ENCODE data around the gene ADRB1. TPM values are rescaled to one million over a fixed set of nuclear protein-coding genes. Genes with fewer than 3 reads are reported as not detected.
A peak's percentile ranks its signal among the peaks of the same experiment; 100 is the strongest.

ADRB1 gene
- total and polyA plus RNA-seq, 2 of the 13 experiments (the other 11 are each of a cell fraction or from before 2014, with no cell fraction given), result 0.07 TPM; not detected in 1

DNA sequence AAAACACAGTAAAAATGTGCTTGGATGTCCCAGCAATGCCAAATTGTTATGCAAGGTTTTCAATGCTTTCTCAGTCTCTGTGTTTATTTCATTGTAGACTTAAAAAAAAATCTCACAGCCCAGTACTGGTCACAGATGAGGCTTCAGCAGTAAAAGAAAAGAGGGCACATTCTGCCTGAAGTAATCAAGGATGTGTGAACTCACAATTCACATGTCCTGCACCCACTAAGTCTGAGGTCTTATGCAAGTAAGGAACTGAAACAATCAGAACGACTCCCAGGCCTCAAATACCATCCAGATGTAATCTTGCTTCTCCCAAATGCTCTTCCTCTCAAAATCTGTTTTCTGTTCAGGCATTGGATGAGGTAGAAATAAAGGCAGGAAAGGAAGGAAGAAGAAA is 33.7 kb downstream of the ADRB1 start (continued):
- TF ChIP-seq, protein P1, sequence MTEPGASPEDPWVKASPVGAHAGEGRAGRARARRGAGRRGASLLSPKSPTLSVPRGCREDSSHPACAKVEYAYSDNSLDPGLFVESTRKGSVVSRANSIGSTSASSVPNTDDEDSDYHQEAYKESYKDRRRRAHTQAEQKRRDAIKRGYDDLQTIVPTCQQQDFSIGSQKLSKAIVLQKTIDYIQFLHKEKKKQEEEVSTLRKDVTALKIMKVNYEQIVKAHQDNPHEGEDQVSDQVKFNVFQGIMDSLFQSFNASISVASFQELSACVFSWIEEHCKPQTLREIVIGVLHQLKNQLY (CRISPR knock-in tag; IDR thresholded peaks at IDR 0.05), result no peak
- TF ChIP-seq ZNF839 (CRISPR knock-in tag; IDR thresholded peaks at IDR 0.05; ENCODE audit: borderline replicate concordance) (no peak), DNMT3B (CRISPR knock-in tag; conservative IDR thresholded peaks at IDR 0.05) (no peak), HMGA1 (CRISPR knock-in tag; conservative IDR thresholded peaks at IDR 0.05) (no peak), RFX1 (IDR thresholded peaks at IDR 0.05) (no peak)
- TF ChIP-seq, protein P2, sequence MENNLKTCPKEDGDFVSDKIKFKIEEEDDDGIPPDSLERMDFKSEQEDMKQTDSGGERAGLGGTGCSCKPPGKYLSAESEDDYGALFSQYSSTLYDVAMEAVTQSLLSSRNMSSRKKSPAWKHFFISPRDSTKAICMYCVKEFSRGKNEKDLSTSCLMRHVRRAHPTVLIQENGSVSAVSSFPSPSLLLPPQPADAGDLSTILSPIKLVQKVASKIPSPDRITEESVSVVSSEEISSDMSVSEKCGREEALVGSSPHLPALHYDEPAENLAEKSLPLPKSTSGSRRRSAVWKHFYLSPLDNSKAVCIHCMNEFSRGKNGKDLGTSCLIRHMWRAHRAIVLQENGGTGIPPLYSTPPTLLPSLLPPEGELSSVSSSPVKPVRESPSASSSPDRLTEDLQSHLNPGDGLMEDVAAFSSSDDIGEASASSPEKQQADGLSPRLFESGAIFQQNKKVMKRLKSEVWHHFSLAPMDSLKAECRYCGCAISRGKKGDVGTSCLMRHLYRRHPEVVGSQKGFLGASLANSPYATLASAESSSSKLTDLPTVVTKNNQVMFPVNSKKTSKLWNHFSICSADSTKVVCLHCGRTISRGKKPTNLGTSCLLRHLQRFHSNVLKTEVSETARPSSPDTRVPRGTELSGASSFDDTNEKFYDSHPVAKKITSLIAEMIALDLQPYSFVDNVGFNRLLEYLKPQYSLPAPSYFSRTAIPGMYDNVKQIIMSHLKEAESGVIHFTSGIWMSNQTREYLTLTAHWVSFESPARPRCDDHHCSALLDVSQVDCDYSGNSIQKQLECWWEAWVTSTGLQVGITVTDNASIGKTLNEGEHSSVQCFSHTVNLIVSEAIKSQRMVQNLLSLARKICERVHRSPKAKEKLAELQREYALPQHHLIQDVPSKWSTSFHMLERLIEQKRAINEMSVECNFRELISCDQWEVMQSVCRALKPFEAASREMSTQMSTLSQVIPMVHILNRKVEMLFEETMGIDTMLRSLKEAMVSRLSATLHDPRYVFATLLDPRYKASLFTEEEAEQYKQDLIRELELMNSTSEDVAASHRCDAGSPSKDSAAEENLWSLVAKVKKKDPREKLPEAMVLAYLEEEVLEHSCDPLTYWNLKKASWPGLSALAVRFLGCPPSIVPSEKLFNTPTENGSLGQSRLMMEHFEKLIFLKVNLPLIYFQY (CRISPR knock-in tag; IDR thresholded peaks at IDR 0.05; ENCODE audit: borderline replicate concordance), result no peak

DNA sequence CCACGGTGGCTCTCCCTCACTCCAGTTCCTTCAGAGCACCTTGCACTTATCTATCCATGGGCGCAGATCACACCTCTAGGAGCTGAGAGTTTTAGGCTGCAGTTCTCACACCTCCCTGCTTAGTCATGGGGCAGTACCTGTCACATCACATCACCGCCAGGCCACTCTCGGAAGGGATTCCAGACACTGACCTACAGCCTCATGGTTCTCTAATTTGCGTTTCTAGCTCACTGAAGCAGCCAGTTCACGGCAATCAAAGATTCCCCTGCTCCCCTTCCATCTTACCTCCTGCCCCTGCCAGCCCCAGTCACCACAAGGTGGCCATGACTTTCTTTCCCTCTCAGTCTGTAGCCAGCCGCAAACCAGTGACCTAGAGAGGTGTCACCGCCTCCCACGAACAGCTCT is 34.2 kb downstream of the ADRB1 start:
- peaks cover 7% of the 10 kb centered on the region; the same call in 1 of the 2 replicates for H3K4me1 ChIP-seq (ENCODE audit: insufficient read depth, low read length)
- H3K9ac ChIP-seq (ENCODE audit: insufficient read depth, low read depth, low read length), result no peak overlapping the region
- POLR2A ChIA-PET, result no interaction called here
- no peaks in the 10 kb centered on the region for H3K36me3 ChIP-seq (replicated peaks in 1 of 2; ENCODE audit: control insufficient read depth in 1 of 2, insufficient read depth in 2 of 2, low read length in 2 of 2)
- H2AFZ ChIP-seq (ENCODE audit: low read length), result no peak overlapping the region
- H3K27me3 ChIP-seq (ENCODE audit: control insufficient read depth in 1 of 2, insufficient read depth in 2 of 2, low read length in 2 of 2), result peaks cover 0 to 5% of the 10 kb centered on the region in 2 experiments; a peak in 2 of 5 replicates
- CTCF ChIA-PET (ENCODE audit: low intra/inter-chr PET ratio, low total read pairs), result no interaction called here
- no peak for DNase-seq (ENCODE audit: low spot score)
- FAIRE-seq, result no peak
- H3K4me3 ChIP-seq (replicated peaks in 1 of 3; ENCODE audit: insufficient read depth in 1 of 3, low read depth in 2 of 3, low read length in 3 of 3), result no peak overlapping the region
- 33% methylated on average over 6 of the region's 9 CpGs for WGBS (ENCODE audit: low lambda C conversion rate)
- no TSS peak for BruUV-seq (replicated peaks)
- in situ Hi-C loops (cut with HindIII; ENCODE audit: extremely low pct_ligation_motif_present, low pct_unique_long_range_greater_than_20kb) (no loop called here), intact Hi-C loops (cut with micrococcal nuclease; ENCODE audit: unreplicated experiment) (no loop called here)
- peak; percentile 65 for ATAC-seq
- no peak overlapping the region for H3K4me2 ChIP-seq (ENCODE audit: low read depth, low read length)
- no peaks in the 10 kb centered on the region for H3K79me2 ChIP-seq (ENCODE audit: insufficient read depth, low read length)
- H3K9me3 ChIP-seq (ENCODE audit: low read length), result no peaks in the 10 kb centered on the region
- H4K20me1 ChIP-seq (ENCODE audit: insufficient read depth, low read length), result no peaks in the 10 kb centered on the region
- H3K27ac ChIP-seq (ENCODE audit: extremely low read length, insufficient read depth, low read length), result no peak overlapping the region
- TF ChIP-seq MBNL3 (CRISPR knock-in tag; conservative IDR thresholded peaks at IDR 0.05), result no peak
- TF ChIP-seq ARHGAP35 (CRISPR knock-in tag; IDR thresholded peaks at IDR 0.05; ENCODE audit: borderline replicate concordance), result no peak
- TF ChIP-seq, protein P3, sequence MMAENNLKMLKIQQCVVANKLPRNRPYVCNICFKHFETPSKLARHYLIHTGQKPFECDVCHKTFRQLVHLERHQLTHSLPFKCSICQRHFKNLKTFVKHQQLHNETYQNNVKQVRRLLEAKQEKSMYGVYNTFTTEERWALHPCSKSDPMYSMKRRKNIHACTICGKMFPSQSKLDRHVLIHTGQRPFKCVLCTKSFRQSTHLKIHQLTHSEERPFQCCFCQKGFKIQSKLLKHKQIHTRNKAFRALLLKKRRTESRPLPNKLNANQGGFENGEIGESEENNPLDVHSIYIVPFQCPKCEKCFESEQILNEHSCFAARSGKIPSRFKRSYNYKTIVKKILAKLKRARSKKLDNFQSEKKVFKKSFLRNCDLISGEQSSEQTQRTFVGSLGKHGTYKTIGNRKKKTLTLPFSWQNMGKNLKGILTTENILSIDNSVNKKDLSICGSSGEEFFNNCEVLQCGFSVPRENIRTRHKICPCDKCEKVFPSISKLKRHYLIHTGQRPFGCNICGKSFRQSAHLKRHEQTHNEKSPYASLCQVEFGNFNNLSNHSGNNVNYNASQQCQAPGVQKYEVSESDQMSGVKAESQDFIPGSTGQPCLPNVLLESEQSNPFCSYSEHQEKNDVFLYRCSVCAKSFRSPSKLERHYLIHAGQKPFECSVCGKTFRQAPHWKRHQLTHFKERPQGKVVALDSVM (CRISPR knock-in tag; IDR thresholded peaks at IDR 0.05), result no peak
- TF ChIP-seq, protein P4, sequence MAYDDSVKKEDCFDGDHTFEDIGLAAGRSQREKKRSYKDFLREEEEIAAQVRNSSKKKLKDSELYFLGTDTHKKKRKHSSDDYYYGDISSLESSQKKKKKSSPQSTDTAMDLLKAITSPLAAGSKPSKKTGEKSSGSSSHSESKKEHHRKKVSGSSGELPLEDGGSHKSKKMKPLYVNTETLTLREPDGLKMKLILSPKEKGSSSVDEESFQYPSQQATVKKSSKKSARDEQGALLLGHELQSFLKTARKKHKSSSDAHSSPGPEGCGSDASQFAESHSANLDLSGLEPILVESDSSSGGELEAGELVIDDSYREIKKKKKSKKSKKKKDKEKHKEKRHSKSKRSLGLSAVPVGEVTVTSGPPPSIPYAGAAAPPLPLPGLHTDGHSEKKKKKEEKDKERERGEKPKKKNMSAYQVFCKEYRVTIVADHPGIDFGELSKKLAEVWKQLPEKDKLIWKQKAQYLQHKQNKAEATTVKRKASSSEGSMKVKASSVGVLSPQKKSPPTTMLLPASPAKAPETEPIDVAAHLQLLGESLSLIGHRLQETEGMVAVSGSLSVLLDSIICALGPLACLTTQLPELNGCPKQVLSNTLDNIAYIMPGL (CRISPR knock-in tag; IDR thresholded peaks at IDR 0.05; ENCODE audit: borderline replicate concordance in 1 of 2, low read depth in 1 of 2), result no peak
- TF ChIP-seq ATF7 (IDR thresholded peaks at IDR 0.05), result no peak
- no peak for TF ChIP-seq ATF7 (CRISPR knock-in tag; IDR thresholded peaks at IDR 0.05)
- no peak for TF ChIP-seq HNRNPH1 (optimal IDR thresholded peaks at IDR 0.05; ENCODE audit: low read depth, low read length)
- no peak for TF ChIP-seq CREM (IDR thresholded peaks at IDR 0.05)
- TF ChIP-seq CREM (CRISPR knock-in tag; IDR thresholded peaks at IDR 0.05), result no peak

Data from HepG2 (cell line).